GM12874 (cell line): ENCODE data around the gene DPM3.

ENCODE experiments used
- CTCF ChIP-seq: IDR thresholded peaks from 2 replicates; pipeline ENCODE4 v1.5.1; 2011; ENCODE audit warnings: low read depth, mild to moderate bottlenecking, control low read depth, low read length, moderate library complexity; ENCODE audit not compliant: insufficient read depth

Gene DPM3

GRCh38 chr1:155134322-155134721, 6.0 kb downstream of the DPM3 start:
- no peak for TF ChIP-seq CTCF

GRCh38 chr1:155133799-155134281, 6.5 kb downstream of the DPM3 start:
- TF ChIP-seq CTCF: no peak

DNA sequence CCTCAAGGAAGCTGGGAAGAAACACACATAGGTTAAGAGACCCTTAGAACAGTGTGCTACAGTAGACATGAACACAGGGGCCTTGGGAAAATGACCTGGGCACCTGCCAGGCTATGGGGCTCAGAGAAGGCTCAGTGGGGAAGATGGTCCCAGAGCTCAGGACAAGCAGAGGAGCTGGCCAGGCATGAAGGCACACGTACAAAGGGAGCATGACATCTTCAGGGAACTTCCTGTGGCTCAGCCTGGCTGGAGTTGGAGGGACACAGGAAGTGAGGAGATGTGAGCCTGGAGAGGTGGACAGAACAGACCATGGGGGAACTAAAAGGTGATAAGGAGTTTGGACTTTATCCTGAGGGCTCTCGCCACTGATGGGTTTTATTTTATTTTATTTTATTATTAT, 8.5 kb downstream of the DPM3 start:
- no peak for TF ChIP-seq CTCF

DNA sequence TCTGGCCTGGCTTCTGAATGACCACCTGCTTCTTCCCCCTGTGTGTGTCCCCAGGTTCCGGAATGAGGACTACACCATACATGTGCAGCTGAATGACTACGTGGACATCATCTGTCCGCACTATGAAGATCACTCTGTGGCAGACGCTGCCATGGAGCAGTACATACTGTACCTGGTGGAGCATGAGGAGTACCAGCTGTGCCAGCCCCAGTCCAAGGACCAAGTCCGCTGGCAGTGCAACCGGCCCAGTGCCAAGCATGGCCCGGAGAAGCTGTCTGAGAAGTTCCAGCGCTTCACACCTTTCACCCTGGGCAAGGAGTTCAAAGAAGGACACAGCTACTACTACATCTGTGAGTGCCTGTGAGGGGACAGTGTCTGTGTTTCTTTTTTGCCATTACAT, 9.0 kb downstream of the DPM3 start:
- TF ChIP-seq CTCF: no peak

GRCh38 chr1:155130272-155131006, 9.9 kb downstream of the DPM3 start:
- no peak for TF ChIP-seq CTCF

GRCh38 chr1:155128755-155129473, 11.4 kb downstream of the DPM3 start:
- TF ChIP-seq CTCF: no peak

- TF ChIP-seq CTCF: no peak
Measured at GRCh38 chr1:155127967-155128754, 12.2 kb downstream of the DPM3 start.
